Panc1 (cell line): Measurements from ENCODE around the gene PADI2.

Source experiments
- POLR2AphosphoS5 ChIP-seq: IDR thresholded peaks from 2 replicates; pipeline ENCODE4 v1.6.1; 2012; ENCODE audit warnings: mild to moderate bottlenecking, low read depth, low read length, moderate library complexity
- REST ChIP-seq, 2 experiments: IDR thresholded peaks; 2 replicates each; pipeline ENCODE4 v1.6.1; 2011 to 2012; ENCODE audit warnings: low read depth in 2 of 2, control low read depth in 1 of 2, low read length in 1 of 2, mild to moderate bottlenecking in 1 of 2, moderate library complexity in 1 of 2; ENCODE audit not compliant: insufficient read depth in 1 of 2
- SIN3A ChIP-seq: IDR thresholded peaks from 2 replicates; pipeline ENCODE4 v1.6.1; 2012; ENCODE audit warnings: low read depth, mild to moderate bottlenecking, low read length, moderate library complexity, borderline replicate concordance; ENCODE audit not compliant: insufficient read depth
- TF ChIP-seq, protein P1 (sequence below): fragments of 450-650 bp; IDR thresholded peaks from 2 replicates; pipeline ENCODE4 v1.5.1; 2017; ENCODE audit warnings: mild to moderate bottlenecking

GRCh38 chr1:17020502-17020901 lies 98.7 kb downstream of the PADI2 start:
- TF ChIP-seq, protein P1, sequence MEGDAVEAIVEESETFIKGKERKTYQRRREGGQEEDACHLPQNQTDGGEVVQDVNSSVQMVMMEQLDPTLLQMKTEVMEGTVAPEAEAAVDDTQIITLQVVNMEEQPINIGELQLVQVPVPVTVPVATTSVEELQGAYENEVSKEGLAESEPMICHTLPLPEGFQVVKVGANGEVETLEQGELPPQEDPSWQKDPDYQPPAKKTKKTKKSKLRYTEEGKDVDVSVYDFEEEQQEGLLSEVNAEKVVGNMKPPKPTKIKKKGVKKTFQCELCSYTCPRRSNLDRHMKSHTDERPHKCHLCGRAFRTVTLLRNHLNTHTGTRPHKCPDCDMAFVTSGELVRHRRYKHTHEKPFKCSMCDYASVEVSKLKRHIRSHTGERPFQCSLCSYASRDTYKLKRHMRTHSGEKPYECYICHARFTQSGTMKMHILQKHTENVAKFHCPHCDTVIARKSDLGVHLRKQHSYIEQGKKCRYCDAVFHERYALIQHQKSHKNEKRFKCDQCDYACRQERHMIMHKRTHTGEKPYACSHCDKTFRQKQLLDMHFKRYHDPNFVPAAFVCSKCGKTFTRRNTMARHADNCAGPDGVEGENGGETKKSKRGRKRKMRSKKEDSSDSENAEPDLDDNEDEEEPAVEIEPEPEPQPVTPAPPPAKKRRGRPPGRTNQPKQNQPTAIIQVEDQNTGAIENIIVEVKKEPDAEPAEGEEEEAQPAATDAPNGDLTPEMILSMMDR, result no peak
- TF ChIP-seq REST (IDR thresholded peaks at IDR 0.05; ENCODE audit: insufficient read depth in 1 of 2, low read depth in 2 of 2, low read length in 1 of 2) (no peak), POLR2AphosphoS5 (no peak), SIN3A (no peak)
